ENCODE measurements around the gene KIF6. TPM values are rescaled to one million over a fixed set of nuclear protein-coding genes. Genes with fewer than 3 reads are reported as not detected.

The KIF6 gene
- total RNA-seq, 4 donors from 2014 or later: 0.10 to 0.61 (median 0.13) TPM; not detected in 1

DNA sequence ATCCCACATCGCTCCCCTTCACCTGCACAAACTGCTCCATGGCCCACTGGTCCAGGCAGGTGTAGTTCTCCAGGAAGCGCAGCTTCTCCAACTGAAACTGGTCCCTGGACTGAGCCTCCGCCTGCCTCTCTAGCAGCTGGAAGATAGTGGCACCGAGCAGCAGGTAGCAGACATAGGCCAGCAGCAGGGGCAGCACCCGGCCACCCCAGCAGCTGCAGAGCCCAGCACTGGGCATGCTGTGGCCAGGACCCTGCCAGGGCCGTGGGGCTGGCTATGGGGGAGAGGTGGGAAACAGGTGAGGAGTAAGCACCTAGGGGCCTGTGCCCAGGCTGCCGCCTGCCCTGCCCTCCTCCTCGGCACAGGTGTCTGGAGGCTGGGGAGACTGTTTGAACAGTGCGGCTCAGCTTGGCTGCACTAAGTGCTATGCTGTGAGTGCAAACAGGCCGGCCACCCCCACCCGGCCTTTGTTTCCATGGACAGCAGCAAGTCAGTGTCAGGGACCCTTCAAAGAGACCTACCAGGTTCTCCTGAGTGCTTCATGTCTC is 402.8 kb downstream of the KIF6 start, which contains the start of gene KCNK16:
Gene KCNK16 (minus strand): TSS at position 397 of the 545 bp plus-strand sequence. CDS start 162 bp downstream, at position 235.
- WGBS, 2 donors: 86 to 94% methylated on average over 10 to 11 of the region's 11 CpGs
- no peak within 1 kb of the TSS for H3K4me3 ChIP-seq (ENCODE audit: low read depth, poor library complexity, severe bottlenecking)
- intact Hi-C loops (cut with DNase I; ENCODE audit: low total_unique reads): no loop called here
- no peak for DNase-seq (ENCODE audit: low spot score in 2 of 2)
- no peak for TF ChIP-seq POLR2A (IDR thresholded peaks at IDR 0.05)
- TF ChIP-seq, protein P1, sequence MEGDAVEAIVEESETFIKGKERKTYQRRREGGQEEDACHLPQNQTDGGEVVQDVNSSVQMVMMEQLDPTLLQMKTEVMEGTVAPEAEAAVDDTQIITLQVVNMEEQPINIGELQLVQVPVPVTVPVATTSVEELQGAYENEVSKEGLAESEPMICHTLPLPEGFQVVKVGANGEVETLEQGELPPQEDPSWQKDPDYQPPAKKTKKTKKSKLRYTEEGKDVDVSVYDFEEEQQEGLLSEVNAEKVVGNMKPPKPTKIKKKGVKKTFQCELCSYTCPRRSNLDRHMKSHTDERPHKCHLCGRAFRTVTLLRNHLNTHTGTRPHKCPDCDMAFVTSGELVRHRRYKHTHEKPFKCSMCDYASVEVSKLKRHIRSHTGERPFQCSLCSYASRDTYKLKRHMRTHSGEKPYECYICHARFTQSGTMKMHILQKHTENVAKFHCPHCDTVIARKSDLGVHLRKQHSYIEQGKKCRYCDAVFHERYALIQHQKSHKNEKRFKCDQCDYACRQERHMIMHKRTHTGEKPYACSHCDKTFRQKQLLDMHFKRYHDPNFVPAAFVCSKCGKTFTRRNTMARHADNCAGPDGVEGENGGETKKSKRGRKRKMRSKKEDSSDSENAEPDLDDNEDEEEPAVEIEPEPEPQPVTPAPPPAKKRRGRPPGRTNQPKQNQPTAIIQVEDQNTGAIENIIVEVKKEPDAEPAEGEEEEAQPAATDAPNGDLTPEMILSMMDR (IDR thresholded peaks at IDR 0.05): no peak

DNA sequence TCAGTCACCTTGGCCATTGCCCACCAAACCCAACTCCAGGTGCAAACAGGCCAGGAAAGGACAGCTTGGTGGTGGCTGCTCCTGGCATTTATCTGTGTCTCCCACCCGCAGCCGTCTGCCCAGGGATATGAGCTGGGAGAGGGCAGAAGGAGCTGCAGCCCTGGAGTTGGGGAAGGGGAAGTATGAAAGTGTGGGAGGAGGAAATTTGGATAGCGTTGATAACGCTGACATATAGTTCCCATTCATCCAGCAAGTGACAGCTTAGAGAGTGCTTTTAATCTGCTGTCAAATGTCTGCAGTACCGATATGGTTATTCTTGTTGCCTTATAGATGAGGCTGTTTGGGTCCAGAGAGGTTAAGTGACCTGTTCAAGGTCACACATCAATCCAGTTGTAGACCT is 403.4 kb downstream of the KIF6 start:
- TF ChIP-seq POLR2A (IDR thresholded peaks at IDR 0.05): no peak
- TF ChIP-seq, protein P1 (IDR thresholded peaks at IDR 0.05): no peak
- H3K4me3 ChIP-seq (ENCODE audit: low read depth, poor library complexity, severe bottlenecking): no peak overlapping the region
- intact Hi-C loops (cut with DNase I; ENCODE audit: low total_unique reads): no loop called here
- no peak for DNase-seq (ENCODE audit: low spot score in 2 of 2)
- WGBS, 2 donors: 76 to 78% methylated on average over 5 of the region's 5 CpGs

DNA sequence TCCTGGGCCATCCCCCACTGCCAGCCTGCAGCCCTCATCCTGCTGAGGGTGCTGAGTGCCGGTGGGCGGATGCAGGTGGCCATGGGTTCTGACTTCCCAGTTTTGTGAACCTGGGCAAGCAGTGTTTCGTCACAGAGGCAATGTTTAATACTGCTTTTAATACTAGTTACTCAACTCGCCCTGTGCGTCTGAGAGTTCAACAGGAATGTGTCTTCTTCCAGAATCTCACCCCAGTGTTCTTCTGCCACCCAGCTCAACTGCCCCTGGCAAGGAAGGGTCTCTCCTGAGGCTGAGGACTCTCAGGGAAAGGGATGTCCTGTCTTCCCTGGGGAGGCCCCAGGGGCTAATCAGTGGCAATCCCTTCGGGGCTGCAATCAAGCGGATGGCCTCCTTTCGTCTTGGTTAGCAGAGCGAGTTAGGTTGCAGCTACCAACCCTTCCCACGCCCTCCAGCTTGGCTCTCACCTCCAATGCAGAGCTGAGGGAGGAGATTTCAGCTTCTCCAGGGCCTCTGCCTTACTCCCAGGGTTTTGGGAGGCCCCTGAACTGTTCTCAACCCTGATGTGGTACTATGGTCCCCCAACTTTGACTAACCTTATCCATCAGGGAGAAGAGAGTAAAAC is 404.7 kb downstream of the KIF6 start:
- no peak overlapping the region for H3K4me3 ChIP-seq (ENCODE audit: low read depth, poor library complexity, severe bottlenecking)
- TF ChIP-seq, protein P1 (IDR thresholded peaks at IDR 0.05): no peak
- TF ChIP-seq POLR2A (IDR thresholded peaks at IDR 0.05): no peak
- intact Hi-C loops (cut with DNase I; ENCODE audit: low total_unique reads): no loop called here
- WGBS, 2 donors: 72 to 73% methylated on average over 5 to 10 of the region's 10 CpGs
- no peak for DNase-seq (ENCODE audit: low spot score in 2 of 2)

DNA sequence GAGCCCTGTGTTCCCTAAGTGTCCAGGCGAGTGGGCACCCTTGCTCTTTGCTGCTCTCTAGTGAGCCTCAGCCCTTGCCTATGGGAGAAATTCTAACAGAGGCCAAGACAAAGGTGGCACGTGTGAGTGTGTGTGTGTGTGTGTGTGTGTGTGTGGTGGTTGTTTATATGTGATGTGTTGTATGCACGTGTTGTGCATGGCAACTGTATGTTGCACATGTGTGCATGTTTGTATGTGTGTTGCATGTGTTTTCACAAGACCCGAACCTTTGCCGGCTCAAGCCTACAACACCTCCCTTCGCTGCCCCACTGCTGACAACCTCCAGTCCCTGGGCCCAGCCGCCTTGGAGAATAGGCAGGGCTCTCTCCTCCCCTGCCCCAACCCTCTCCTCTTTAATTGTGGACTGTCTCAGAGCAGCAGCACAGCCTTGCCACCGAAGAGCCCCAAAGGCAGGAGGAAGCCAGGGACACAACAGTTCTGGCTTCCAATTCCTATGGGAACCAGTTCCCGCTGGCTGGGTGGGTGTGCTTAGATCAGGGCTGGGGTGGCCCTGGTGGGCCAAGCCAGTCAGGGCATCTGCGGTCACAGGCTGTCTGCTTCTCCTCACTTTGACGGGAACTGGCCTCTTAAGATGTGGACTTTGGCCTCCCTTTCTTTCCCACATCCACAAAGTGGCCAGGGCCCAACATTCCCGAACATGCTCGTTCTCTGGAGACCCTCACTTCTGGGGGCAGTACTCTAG is 405.4 kb downstream of the KIF6 start:
- no peak overlapping the region for H3K4me3 ChIP-seq (ENCODE audit: low read depth, poor library complexity, severe bottlenecking)
- TF ChIP-seq, protein P1 (IDR thresholded peaks at IDR 0.05): no peak
- no peak for TF ChIP-seq POLR2A (IDR thresholded peaks at IDR 0.05)
- no peak for DNase-seq (ENCODE audit: low spot score in 2 of 2)
- intact Hi-C loops (cut with DNase I; ENCODE audit: low total_unique reads): no loop called here
- WGBS, 2 donors: 73 to 77% methylated on average over 13 of the region's 13 CpGs

DNA sequence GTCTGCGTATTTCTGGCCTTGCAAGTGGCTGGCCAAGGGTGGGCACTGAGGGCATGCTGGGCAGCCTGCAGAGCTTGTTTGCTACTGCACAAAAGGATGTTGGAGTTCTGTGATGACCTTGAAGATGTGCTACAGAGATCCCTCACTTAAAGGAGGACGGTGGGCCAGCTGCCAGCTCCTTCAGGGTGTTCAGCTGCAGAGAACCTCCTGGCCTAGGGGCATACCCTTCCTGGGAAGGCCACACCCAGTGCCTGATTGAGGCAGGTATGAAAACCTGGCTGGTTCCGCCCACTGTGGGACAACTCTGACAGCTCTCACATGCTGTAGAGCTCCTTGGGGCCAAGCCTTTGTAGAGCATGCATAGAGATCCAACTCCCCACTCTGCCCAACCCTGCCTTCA is 408.0 kb downstream of the KIF6 start:
- WGBS, 2 donors: 66 to 69% methylated on average over 3 of the region's 3 CpGs
- no peak overlapping the region for H3K4me3 ChIP-seq (ENCODE audit: low read depth, poor library complexity, severe bottlenecking)
- TF ChIP-seq, protein P1 (IDR thresholded peaks at IDR 0.05): no peak
- TF ChIP-seq POLR2A (IDR thresholded peaks at IDR 0.05): no peak
- no peak for DNase-seq (ENCODE audit: low spot score in 2 of 2)
- intact Hi-C loops (cut with DNase I; ENCODE audit: low total_unique reads): no loop called here
